LNCAP (cell line): ENCODE measurements around the gene ZNF536.

ENCODE experiments used
- TF ChIP-seq, protein P1 (sequence below): fragments of 450-650 bp; IDR thresholded peaks from 2 replicates; pipeline ENCODE4 v1.5.1; 2017; ENCODE audit warnings: mild to moderate bottlenecking

ZNF536 gene

GRCh38 chr19:30361721-30362120, 10.5 kb upstream of the ZNF536 start:
- TF ChIP-seq, protein P1, sequence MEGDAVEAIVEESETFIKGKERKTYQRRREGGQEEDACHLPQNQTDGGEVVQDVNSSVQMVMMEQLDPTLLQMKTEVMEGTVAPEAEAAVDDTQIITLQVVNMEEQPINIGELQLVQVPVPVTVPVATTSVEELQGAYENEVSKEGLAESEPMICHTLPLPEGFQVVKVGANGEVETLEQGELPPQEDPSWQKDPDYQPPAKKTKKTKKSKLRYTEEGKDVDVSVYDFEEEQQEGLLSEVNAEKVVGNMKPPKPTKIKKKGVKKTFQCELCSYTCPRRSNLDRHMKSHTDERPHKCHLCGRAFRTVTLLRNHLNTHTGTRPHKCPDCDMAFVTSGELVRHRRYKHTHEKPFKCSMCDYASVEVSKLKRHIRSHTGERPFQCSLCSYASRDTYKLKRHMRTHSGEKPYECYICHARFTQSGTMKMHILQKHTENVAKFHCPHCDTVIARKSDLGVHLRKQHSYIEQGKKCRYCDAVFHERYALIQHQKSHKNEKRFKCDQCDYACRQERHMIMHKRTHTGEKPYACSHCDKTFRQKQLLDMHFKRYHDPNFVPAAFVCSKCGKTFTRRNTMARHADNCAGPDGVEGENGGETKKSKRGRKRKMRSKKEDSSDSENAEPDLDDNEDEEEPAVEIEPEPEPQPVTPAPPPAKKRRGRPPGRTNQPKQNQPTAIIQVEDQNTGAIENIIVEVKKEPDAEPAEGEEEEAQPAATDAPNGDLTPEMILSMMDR, result no peak

DNA sequence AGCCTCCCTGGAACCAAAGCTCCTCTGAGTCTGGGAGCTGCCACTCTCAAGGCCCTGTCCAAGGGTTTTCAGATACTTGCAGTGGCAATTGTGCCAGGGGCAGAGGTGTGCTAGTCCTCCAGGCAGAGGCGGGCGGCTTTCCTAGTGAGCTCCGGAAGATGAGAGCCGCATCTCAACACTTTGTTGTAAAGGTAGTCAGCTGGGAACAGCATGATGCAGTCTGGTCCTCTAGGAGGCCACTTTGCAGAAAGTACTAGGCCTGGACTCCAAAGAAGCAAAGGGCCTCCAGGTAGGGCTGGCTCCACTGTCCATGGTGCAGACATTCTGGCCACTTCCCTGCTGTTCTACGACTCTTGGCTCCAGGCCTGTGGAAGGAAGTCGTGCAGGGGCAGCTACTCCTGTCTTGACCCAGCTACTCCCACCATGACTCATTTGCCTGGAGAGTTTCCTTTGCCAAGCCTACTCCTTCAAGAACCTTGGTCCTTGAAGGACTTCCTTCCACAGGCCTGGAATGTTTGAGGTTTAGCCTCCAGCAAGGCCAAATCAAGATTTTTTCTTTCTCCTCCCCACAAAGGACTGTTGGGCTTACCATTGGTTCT, 9.9 kb upstream of the ZNF536 start:
- TF ChIP-seq, protein P1, result no peak

- TF ChIP-seq, protein P1, result no peak
These were observed 9.1 kb upstream of the ZNF536 start for GRCh38 chr19:30363073-30363472.

GRCh38 chr19:30364866-30365800, 7.1 kb upstream of the ZNF536 start:
- TF ChIP-seq, protein P1, result no peak

GRCh38 chr19:30366282-30366681, 5.9 kb upstream of the ZNF536 start:
- TF ChIP-seq, protein P1, result no peak

GRCh38 chr19:30367006-30367405, 5.2 kb upstream of the ZNF536 start:
- TF ChIP-seq, protein P1, result no peak

- TF ChIP-seq, protein P1, result no peak
These were observed 4.8 kb upstream of the ZNF536 start for GRCh38 chr19:30367421-30367820.
